H54 (cell line): ENCODE measurements around the gene ST6GALNAC1.
"Not testable (repeated sequence)": the region's sequence is repeated elsewhere in the genome, so short reads cannot be mapped to it uniquely, and the experiment has no call there.

Experiments used
- DNase-seq: peaks from one replicate; pipeline ENCODE4 v3.0.0; 2011; ENCODE audit warnings: low spot score, mixed read lengths; ENCODE audit not compliant: insufficient read length
- FAIRE-seq: peaks from 3 replicates; lab custom pipeline; 2011; peaks lifted over from hg19 to GRCh38; lab: Jason Lieb, UNC
- POLR2A ChIP-seq: IDR thresholded peaks from 2 replicates; pipeline ENCODE4 v1.6.1; 2011; ENCODE audit warnings: low read depth, mild to moderate bottlenecking, low read length

ST6GALNAC1 gene

DNA sequence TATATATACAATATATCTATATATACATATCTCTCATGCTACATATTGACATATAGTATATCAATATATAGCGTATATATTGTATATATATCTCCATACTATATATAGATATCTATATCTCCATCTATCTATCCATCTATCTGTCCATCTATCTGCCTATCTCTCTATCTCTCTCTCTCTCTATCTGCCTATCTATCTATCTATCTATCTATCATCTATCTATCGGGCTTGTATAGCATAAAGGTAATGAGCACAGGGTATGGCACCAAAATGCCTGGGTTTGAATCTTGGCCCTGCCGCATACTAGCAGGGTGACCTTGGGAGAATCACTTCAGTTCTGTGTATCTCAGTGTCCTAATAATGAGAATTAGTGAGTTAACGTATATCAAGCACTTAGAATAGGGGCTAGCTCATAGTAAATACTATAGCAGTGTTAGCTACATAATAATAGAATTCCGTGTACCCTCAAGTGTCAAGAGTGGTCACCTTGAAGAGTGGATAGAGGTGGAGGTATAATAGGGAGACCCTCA is 1.5 kb downstream of the ST6GALNAC1 start:
- no peak for FAIRE-seq
- DNase-seq, result no peak
- TF ChIP-seq POLR2A, result no peak

DNA sequence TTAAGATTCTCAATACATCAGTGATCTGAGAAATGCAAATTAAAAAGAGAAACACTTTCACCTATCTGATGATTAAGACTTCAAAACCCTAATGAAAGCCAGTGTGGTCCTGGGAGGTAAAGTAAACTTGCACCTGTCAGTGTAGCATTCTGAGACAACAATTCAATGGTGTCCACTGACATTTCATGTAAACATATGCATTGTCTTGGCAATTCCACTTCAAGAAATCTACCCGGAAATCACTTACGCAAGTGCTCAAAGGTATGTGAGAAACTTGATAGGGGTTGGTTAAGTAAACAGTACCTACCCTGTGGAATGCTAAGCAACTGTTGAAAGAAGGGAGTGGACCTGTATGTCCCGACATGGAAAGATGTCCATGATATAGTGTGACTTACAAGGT is 2.1 kb downstream of the ST6GALNAC1 start:
- no peak for FAIRE-seq
- TF ChIP-seq POLR2A, result no peak
- no peak for DNase-seq

DNA sequence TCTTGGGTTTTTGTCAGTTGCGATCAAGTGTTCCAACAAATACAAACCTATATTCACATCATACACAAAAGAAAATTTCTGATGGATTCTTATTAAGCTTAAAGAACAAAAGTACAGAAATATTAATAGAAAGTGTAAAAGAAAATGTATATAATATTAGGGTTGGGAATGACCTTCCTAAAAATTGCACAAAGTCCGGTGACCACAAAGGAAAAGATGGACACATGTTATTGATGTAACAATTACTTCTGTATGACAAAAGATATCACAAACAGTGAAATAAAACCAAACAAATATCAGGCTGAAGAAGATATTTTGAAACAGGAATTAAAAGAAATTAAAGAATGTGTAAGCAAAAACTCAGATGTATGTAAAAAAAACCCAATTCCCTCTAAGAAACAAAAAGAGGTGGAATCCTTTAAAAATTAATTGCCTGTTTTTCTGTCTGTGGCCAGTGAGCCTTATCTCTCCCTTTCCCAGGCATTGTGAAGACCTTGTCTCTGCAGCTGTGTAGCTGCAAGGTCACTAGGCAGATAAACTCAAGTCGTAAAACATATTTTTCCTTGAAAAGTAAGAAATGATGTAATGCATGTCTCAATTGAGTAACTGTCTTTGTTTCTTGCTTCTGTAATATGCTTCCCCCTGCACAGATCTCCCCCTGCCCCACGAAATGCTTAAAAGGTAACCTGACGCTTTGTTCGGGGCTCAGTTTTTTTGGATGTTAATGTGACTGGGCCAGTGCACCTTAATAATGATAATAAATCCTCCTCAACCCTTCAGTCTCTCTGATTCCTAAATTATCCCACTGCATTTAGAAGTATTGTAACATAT is 2.8 kb downstream of the ST6GALNAC1 start:
- FAIRE-seq, result no peak
- TF ChIP-seq POLR2A, result no peak
- DNase-seq, result no peak

DNA sequence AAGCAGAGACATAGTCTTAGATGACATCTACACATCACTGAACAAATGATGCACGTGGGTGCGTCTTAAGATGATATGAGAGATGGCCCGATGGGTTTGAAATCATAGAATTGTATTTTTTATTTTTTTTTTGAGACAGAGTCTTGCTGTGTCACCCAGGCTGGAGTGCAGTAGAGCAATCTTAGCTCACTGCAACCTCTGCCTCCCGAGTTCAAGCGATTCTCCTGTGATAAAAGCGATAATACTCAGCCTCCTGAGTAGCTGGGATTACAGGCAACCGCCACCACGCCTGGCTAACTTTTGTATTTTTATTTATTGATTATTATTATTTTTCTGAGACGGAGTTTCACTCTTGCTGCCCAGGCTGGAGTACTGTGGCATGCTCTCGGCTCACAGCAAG is 5.3 kb downstream of the ST6GALNAC1 start:
- no peak for TF ChIP-seq POLR2A
- DNase-seq, result no peak
- no peak for FAIRE-seq

DNA sequence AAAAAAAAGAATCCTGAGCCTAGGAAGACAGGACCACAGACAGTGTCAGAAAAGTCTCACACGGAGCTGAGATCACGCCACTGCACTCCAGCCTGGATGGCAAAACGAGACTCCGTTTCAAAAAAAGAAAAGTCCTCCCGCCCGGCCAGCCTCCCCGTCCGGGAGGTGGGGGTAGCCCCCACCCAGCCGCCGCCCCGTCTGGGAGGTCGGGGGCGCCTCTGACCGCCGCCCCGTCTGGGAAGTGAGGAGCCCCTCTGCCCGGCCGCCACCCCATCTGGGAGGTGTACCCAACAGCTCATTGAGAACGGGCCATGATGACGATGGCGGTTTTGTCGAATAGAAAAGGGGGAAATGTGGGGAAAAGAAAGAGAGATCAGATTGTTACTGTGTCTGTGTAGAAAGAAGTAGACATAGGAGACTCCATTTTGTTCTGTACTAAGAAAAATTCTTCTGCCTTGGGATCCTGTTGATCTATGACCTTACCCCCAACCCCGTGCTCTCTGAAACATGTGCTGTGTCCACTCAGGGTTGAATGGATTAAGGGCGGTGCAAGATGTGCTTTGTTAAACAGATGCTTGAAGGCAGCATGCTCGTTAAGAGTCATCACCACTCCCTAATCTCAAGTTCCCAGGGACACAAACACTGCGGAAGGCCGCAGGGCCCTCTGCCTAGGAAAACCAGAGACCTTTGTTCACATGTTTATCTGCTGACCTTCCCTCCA is 6.9 kb downstream of the ST6GALNAC1 start:
- not testable (repeated sequence) for DNase-seq, FAIRE-seq

DNA sequence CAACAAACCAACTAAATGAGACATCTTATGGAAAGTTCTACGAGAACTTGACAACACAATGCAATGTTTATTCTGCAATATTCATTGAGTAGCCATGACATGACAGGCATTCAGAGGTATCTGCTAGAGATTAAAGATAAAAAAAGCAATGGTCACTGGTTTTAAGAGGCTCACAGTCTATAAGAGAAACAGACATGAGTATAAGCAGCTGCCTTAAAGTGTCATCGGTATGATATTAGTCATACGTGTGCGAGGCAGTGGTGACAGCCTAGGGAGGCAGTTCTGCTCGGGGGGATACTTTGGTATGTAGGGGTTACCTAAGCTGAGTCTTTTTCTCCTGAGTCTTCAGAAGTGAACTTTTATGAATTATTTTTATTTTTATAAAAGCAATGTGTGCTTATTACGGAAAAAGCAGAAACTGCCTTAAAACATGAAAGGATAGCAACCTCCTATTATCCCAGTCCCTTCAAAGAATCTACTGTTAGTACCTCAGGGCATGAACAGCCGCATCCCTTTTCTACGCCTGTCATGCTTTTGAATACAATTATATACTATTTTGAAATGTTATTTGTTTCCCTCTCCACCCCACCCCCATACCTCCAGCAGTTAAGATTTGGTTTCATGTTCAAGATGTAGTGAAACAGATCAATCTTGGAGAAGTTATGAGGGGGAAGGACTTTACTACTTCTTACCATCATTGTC is 7.7 kb downstream of the ST6GALNAC1 start:
- TF ChIP-seq POLR2A, result no peak
- DNase-seq, result no peak
- FAIRE-seq, result no peak

DNA sequence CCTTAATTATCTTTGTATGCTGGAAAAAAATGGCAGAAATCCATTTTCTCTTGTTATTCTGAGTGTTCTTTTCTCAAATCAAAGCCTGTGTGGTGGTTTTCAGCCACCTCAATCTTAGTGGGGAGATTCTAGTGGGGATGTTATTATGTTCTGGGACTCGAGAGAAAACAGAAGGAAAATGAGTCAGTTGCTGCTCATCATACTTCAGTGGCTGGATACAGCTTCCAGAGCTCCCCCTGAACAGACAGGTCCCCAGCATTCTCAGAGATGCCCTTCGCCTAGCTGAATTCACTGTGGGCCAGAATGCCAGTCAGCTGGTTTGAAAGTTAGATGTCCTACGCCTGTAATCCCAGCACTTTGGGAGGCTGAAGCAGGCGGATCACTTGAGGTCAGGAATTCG is 8.5 kb downstream of the ST6GALNAC1 start:
- TF ChIP-seq POLR2A, result no peak
- FAIRE-seq, result no peak
- DNase-seq, result no peak

DNA sequence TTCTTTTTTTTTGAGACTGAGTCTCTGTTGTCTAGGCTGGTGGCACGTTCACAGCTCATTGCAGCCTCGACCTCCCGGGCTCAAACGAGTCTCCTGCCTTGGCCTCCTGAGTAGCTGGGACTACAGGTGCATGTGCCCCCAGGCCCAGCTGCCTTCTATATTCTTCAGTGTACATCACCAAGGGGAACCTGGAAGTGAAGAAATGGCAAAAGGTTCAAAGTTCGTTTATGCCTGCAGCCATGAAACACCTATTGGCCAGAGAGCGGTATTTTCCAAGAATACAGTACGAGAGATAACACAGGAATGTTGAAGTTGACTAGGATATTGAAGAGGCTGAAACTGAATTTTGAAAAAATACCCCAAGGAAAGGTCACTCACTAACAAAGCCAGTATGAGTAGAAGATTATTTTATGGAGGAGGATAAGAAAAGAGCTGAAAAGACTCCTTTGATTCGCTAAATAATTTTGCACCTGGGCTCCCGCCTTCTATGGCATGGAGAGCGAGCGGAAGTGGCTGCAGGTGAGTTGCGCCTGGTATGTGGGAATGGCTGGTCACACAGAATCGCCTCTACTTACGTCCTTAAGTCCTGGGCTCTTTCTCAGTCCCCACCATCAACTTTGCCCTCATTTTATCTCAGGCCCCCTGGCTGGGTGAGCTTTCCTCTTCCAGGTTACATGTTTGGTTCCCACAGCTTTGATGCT is 9.8 kb downstream of the ST6GALNAC1 start:
- no peak for DNase-seq
- no peak for TF ChIP-seq POLR2A
- no peak for FAIRE-seq

DNA sequence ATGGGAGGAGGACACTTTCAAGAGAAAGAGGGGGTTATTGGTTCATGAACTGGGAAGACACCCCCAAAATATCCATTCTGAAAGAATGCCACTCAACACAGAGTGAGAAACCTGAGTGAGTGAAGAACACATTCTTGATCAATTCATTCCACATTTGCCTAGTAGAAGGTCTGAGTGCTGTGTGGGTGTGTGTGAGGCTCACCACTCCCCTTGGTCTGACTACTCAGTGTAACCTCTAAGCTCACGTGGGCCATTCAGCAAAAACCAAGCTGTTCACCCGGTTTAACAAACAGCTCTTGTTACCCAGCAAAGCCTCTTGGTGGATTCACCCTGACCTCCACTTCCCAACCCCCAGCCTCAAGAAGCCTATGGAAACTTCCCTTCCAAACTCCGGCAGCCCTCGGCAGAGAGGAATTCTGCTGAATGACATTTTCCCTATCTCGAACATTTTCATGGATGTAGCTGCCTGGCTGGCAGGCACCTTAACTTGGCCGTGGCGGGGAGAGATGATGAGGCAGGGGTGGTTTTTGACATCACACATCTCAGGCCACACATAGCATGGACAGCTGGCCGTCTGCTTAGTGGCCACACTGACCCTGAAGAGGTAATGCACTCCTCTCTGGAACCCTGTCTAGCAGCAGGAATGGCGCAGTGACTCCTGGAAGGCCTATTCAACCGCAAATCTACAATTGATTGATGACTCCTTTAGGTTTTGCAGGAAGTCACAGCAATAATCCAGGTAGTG is 11.6 kb downstream of the ST6GALNAC1 start:
- no peak for DNase-seq
- no peak for TF ChIP-seq POLR2A
- no peak for FAIRE-seq

DNA sequence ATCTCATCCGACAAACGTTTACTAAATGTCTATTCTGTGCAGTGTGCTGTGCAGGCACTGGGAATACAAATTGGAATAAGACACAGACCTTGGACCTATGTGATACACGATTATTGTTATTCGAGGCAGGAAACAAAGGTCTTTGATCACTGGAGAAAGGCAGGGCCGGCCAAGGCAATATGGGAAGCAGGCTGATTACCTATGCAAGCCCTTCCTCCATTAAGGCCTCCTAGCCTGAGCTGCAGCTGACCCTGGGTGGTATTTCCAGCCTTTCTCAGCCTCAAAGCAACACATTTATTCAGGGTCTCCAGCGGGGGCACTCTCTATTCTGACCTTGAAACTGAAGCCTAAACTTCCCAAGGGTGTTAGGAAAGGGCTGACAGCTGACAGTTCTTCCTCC is 13.4 kb downstream of the ST6GALNAC1 start:
- no peak for TF ChIP-seq POLR2A
- DNase-seq, result no peak
- no peak for FAIRE-seq

DNA sequence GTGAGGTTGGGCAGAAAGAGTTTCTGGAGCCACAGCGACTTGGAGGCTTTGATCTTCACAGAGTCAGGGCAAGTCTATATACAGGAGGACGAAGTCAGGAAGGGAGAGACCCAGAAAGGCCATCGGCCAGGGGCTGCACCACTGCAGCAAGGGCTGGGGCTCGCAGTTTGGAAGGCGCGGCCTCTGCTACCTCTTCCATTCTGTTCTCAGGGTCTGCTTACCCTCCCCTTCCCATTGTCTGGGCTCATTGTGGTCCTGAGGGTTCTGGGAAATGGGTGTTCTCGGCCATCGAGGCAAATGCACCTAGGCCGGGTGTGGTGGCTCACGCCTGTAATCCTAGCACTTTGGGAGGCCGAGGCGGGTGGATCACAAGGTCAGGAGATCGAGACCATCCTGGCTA is 16.0 kb downstream of the ST6GALNAC1 start:
- no peak for FAIRE-seq

DNA sequence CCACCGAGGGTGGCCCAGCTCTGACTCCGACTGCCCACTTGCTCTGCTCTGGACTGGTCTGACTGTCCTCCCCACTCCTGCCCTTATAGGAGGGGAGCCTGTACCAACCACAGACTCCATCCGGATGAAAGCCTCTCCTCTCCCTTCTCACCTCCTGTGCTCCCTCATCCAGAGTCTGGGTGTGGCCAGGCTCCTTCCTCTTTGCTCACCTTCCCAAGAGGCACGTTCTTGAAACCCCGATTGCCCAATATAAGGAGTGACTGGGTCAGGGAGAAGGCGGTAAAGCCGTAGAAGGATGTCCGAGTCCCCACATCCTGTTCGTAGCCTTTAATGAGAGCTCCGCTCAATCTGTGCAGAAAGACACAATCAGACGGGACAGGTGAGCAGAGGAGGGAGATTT is 17.1 kb downstream of the ST6GALNAC1 start:
- no peak for DNase-seq
- no peak for TF ChIP-seq POLR2A
- no peak for FAIRE-seq

More for the DNA sequence above, 16.0 kb downstream of the ST6GALNAC1 start:
- TF ChIP-seq POLR2A, result no peak
- no peak for DNase-seq

DNA sequence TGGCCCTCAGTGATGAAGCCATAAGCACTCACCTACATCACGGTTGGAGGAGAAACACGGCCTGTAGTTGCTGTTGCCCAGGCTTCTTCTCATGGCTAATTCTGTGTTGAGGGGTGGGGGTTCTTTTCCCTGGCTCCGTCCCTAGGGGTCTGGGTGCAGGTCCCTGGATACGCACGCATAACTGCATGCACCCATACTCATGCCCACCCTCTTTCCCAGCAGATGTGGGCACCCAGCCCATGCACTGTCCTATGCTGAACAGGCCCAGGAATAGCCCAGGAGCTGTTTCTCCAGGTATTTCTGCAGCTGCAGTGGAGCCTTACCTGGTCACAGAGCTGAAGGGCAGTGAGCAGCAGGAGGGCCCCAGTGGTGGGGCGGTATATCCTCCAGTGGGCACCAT is 18.1 kb downstream of the ST6GALNAC1 start:
- FAIRE-seq (no peak), DNase-seq (no peak)
- TF ChIP-seq POLR2A, result no peak
